Skeletal muscle satellite cell (primary cell): ENCODE results near the gene CTXND2.
"Not testable (repeated sequence)": the region's sequence is repeated elsewhere in the genome, so short reads cannot be mapped to it uniquely, and the experiment has no call there.

Experiments used
- H3K27me3 ChIP-seq: 2 replicates; pipeline ENCODE4 v1.7.0; 2013; ENCODE audit warnings: low read length; ENCODE audit not compliant: control insufficient read depth, insufficient read depth
- H3K36me3 ChIP-seq: 2 replicates; pipeline ENCODE4 v1.7.0; 2013; ENCODE audit warnings: mild to moderate bottlenecking, control low read depth, low read length; ENCODE audit not compliant: insufficient read depth
- H3K4me1 ChIP-seq: 2 replicates; pipeline ENCODE4 v1.7.0; 2013; ENCODE audit warnings: low read length; ENCODE audit not compliant: control insufficient read depth, insufficient read depth
- H3K4me2 ChIP-seq: 2 replicates; pipeline ENCODE4 v1.7.0; 2013; ENCODE audit warnings: mild to moderate bottlenecking, low read length
- H3K4me3 ChIP-seq: 2 replicates; pipeline ENCODE4 v1.7.0; 2013; ENCODE audit warnings: low read length
- H3K9ac ChIP-seq: 2 replicates; pipeline ENCODE4 v1.7.0; 2013; ENCODE audit warnings: mild to moderate bottlenecking, low read depth, low read length, moderate library complexity
- H3K9me3 ChIP-seq: replicated peaks from 2 replicates; pipeline ENCODE4 v1.7.0; 2013; ENCODE audit warnings: mild to moderate bottlenecking, control low read depth, low read length

Gene CTXND2

DNA sequence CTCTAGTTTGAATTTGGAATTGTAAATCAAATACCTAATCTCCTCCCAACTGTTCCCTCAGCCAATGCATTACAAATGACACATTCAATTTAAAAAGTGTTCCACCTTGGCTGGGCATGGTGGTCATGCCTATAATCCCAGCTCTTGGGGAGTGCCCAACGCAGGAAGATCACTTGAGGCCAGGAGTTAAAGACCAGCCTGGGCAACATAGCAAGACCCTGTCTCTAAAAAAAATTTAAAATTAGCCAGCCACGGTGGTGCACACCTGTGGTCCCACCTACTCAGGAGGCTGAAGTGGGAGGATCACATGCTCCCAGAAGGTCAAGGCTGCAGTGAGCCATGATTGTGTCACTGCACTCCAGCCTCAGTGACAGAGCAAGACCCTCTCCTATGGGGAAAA is 14.4 kb upstream of the CTXND2 start:
- peaks cover 16% of the 10 kb centered on the region for H3K36me3 ChIP-seq
- no peaks in the 10 kb centered on the region for H3K9me3 ChIP-seq
- no peak overlapping the region for H3K9ac ChIP-seq
- H3K4me1 ChIP-seq = peaks cover 8% of the 10 kb centered on the region
- no peak overlapping the region for H3K4me2 ChIP-seq
- H3K4me3 ChIP-seq = no peak overlapping the region
- no peaks in the 10 kb centered on the region for H3K27me3 ChIP-seq

- Histone ChIP-seq H3K4me3 (no peak overlapping the region), H3K4me1 (peaks cover 8% of the 10 kb centered on the region), H3K27me3 (no peaks in the 10 kb centered on the region)
Observed at GRCh38 chr1:150873521-150873920, 13.4 kb upstream of the CTXND2 start.

GRCh38 chr1:150874455-150875196 is 12.3 kb upstream of the CTXND2 start:
- peak overlapping the region; percentile 90 for H3K9ac ChIP-seq
- H3K4me1 ChIP-seq = peaks cover 8% of the 10 kb centered on the region
- no peaks in the 10 kb centered on the region for H3K9me3 ChIP-seq
- peak overlapping the region; percentile 82 for H3K4me3 ChIP-seq
- H3K36me3 ChIP-seq = peaks cover 13% of the 10 kb centered on the region
- H3K4me2 ChIP-seq = peak overlapping the region; percentile 80
- no peaks in the 10 kb centered on the region for H3K27me3 ChIP-seq

More at GRCh38 chr1:150873521-150873920, 13.4 kb upstream of the CTXND2 start:
- H3K9ac ChIP-seq = no peak overlapping the region
- peaks cover 13% of the 10 kb centered on the region for H3K36me3 ChIP-seq
- no peaks in the 10 kb centered on the region for H3K9me3 ChIP-seq
- no peak overlapping the region for H3K4me2 ChIP-seq

DNA sequence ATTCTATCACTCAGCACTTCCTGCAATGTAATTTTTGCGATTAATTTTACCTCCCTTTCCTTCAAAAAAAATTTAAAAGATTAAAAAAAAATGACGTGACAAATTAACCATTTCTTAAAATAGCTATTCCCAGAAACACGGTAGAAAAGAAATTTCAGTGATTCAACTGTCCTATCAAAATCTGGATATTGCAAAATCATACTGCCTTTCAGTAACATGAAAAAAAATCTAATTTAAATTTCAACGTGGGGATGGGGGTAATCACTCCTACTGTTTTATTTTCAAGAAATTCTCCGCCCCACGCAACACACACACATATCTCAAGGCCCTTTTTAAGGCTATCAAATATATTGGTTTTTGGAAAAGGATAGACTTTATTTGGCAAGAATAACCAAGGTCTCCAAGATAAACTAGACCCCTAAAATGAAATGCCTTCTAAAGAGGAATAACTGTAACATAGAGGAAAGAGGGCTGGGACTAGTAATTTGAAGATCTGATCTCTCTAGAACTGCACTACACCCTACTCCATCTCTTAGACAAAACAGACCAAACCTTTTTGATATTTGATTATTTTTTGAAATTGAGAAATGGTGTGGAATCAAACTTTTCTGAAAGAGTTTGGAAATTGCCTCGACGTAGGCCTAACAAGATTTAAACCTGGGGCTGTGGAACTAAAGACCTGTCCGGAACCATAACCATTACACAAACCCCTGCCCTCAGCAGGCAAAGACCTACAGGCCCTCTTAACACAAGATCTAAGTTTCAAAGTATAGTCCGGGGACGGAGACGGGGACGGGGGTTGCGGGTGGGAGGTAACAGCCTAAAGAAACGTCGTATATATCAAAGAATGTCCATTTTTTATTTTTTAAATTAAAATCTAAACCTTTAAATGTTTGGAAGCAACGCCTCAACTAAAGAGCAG is 11.5 kb upstream of the CTXND2 start:
- H3K27me3 ChIP-seq = no peaks in the 10 kb centered on the region
- H3K4me3 ChIP-seq = peak overlapping the region; percentile 82
- peak overlapping the region; percentile 80 for H3K4me2 ChIP-seq
- peaks cover 12% of the 10 kb centered on the region for H3K4me1 ChIP-seq
- H3K36me3 ChIP-seq = peaks cover 13% of the 10 kb centered on the region
- no peaks in the 10 kb centered on the region for H3K9me3 ChIP-seq
- H3K9ac ChIP-seq = peak overlapping the region; percentile 90

- no peaks in the 10 kb centered on the region for H3K9me3 ChIP-seq
- peaks cover 18% of the 10 kb centered on the region for H3K4me1 ChIP-seq
- no peaks in the 10 kb centered on the region for H3K27me3 ChIP-seq
Observed at GRCh38 chr1:150876119-150876454, 10.8 kb upstream of the CTXND2 start.

DNA sequence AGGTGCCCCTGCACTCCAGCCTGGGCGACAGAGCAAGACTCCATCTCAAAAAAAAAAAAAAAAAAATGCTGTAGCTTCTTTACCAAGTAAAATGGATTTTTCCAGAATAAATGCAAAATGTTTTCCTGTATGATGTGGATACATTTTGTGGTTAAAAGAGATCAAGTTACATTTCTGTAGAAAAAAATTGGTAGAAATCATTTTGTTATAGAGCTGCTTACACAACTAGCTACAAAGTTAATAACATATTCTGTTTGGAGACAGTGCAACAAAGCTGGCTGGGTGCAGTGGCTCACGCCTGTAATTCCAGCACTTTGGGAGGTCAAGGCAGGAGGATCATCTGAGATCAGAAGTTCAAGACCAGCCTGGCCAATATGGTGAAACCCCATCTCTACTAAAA is 8.0 kb upstream of the CTXND2 start:
- not testable (repeated sequence) for H3K9ac ChIP-seq, H3K4me2 ChIP-seq, H3K9me3 ChIP-seq, H3K36me3 ChIP-seq, H3K27me3 ChIP-seq, H3K4me3 ChIP-seq
- peaks cover 30% of the 10 kb centered on the region for H3K4me1 ChIP-seq

More at GRCh38 chr1:150876119-150876454, 10.8 kb upstream of the CTXND2 start:
- Histone ChIP-seq H3K4me3 (peak overlapping the region; percentile 82), H3K36me3 (peaks cover 13% of the 10 kb centered on the region), H3K4me2 (peak overlapping the region; percentile 80), H3K9ac (peak overlapping the region; percentile 90)

- peak overlapping the region; percentile 39 for H3K9ac ChIP-seq
- H3K4me3 ChIP-seq = peak overlapping the region; percentile 33
- no peaks in the 10 kb centered on the region for H3K36me3 ChIP-seq
- peaks cover 22% of the 10 kb centered on the region for H3K4me1 ChIP-seq
- peak overlapping the region; percentile 67 for H3K4me2 ChIP-seq
- no peaks in the 10 kb centered on the region for H3K27me3 ChIP-seq
- no peaks in the 10 kb centered on the region for H3K9me3 ChIP-seq
Observed at GRCh38 chr1:150881331-150882070, 5.4 kb upstream of the CTXND2 start.

GRCh38 chr1:150883121-150883520 is 3.8 kb upstream of the CTXND2 start:
- H3K4me1 ChIP-seq = peaks cover 28% of the 10 kb centered on the region
- not testable (repeated sequence) for H3K4me2 ChIP-seq, H3K27me3 ChIP-seq, H3K4me3 ChIP-seq, H3K9me3 ChIP-seq, H3K9ac ChIP-seq, H3K36me3 ChIP-seq

DNA sequence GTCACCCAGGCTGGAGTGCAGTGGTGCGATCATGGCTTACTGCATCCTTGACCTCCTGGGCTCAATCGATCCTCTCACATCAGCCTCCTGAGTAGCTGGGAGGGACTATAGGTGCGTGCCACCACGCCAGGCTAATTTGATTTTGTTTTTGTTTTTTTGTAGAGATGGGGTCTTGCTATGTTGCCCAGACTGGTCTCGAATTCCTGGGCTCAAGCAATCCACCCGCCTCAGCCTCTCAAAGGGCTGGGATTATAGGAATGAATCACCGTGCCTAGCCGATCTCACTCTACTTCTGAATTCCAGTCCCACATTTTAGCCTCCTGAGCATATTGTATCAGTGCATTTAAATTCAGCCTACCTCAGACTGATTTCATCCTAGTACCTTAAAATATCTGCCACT is 1.8 kb downstream of the CTXND2 start:
- Histone ChIP-seq H3K4me2 (no peak overlapping the region), H3K4me1 (peaks cover 6% of the 10 kb centered on the region), H3K9ac (no peak overlapping the region), H3K9me3 (no peaks in the 10 kb centered on the region), H3K36me3 (no peaks in the 10 kb centered on the region), H3K4me3 (no peak overlapping the region), H3K27me3 (no peaks in the 10 kb centered on the region)

DNA sequence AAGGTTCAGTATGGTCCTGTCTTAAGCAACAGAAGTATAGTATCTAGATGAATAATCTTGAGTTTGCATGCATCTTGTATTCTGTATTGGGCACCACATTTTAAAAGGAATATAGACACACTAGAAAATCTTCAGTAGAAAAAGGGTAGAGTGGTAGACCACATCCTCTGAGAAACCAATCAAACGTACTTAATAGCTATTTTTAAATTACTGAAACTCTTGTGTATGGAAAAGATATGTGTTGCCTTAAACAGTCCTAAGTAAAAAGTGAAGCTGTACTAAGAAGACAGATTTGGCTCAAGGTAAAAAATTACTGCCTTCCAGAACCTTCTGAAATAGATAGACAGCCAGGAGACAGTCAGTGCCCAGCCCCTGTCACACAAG is 3.1 kb downstream of the CTXND2 start:
- Histone ChIP-seq H3K4me3 (no peak overlapping the region), H3K4me1 (peaks cover 6% of the 10 kb centered on the region), H3K36me3 (no peaks in the 10 kb centered on the region), H3K9me3 (no peaks in the 10 kb centered on the region), H3K9ac (no peak overlapping the region), H3K27me3 (no peaks in the 10 kb centered on the region), H3K4me2 (no peak overlapping the region)

- Histone ChIP-seq H3K27me3 (no peaks in the 10 kb centered on the region), H3K9me3 (no peaks in the 10 kb centered on the region), H3K9ac (no peak overlapping the region), H3K4me3 (no peak overlapping the region), H3K4me2 (no peak overlapping the region), H3K36me3 (no peaks in the 10 kb centered on the region), H3K4me1 (peaks cover 8% of the 10 kb centered on the region)
Observed at GRCh38 chr1:150893336-150893913, 6.5 kb downstream of the CTXND2 start.
